K562 (cell line): ENCODE results near the gene RELL2. TPM values are rescaled to one million over a fixed set of nuclear protein-coding genes. Genes with fewer than 3 reads are reported as not detected.
A peak's percentile ranks its signal among the peaks of the same experiment; 100 is the strongest.

Experiments
- ATF3 ChIP-seq, 2 experiments: fragments of 450-650 bp in 1 of 2; sonication (generic) in 1 of 2; formaldehyde crosslinking in 1 of 2; IDR thresholded peaks in 1 of 2; conservative IDR thresholded peaks in 1 of 2; 2 replicates each; pipeline versions ENCODE4 v1.6.1 to v1.8.1; 2016 to 2023; ENCODE audit warnings: mild to moderate bottlenecking in 2 of 2, moderate library complexity in 2 of 2, inconsistent platforms in 1 of 2, missing genetic modification reagents in 1 of 2
- CREB1 ChIP-seq, 2 experiments: sonication (generic) in 1 of 2; formaldehyde crosslinking in 1 of 2; IDR thresholded peaks; 2 replicates each; pipeline versions ENCODE4 v1.6.1 to v1.8.0; 2012 to 2022; ENCODE audit warnings: inconsistent platforms in 1 of 2, mild to moderate bottlenecking in 1 of 2, missing genetic modification reagents in 1 of 2, moderate library complexity in 1 of 2
- FOXA3 ChIP-seq, 2 experiments: fragments of 450-650 bp in 1 of 2; sonication (generic) in 1 of 2; formaldehyde crosslinking; IDR thresholded peaks in 1 of 2; conservative IDR thresholded peaks in 1 of 2; 2 replicates each; pipeline versions ENCODE4 v1.4.0 to v1.8.0; 2020 to 2022; ENCODE audit warnings: mild to moderate bottlenecking in 2 of 2, missing genetic modification reagents in 1 of 2
- FOXP1 ChIP-seq: sonication (generic); formaldehyde crosslinking; IDR thresholded peaks from 2 replicates; pipeline ENCODE4 v1.8.0; 2022; ENCODE audit warnings: mild to moderate bottlenecking, missing genetic modification reagents
- NFE2L1 ChIP-seq: fragments of 450-650 bp; IDR thresholded peaks from 2 replicates; pipeline ENCODE4 v1.6.1; 2016; ENCODE audit warnings: missing genetic modification characterization, low read depth, mild to moderate bottlenecking, missing compliant biosample characterization, moderate library complexity, borderline replicate concordance
- OTX1 ChIP-seq: fragments of 450-650 bp; formaldehyde crosslinking; IDR thresholded peaks from 2 replicates; pipeline ENCODE4 v1.4.0; 2022; ENCODE audit warnings: mild to moderate bottlenecking
- PCBP1 ChIP-seq: fragments of 200-400 bp; formaldehyde crosslinking; IDR thresholded peaks from 2 replicates; pipeline ENCODE4 v1.6.1; 2018; ENCODE audit warnings: mild to moderate bottlenecking, low read depth, low read length; ENCODE audit not compliant: poor library complexity, severe bottlenecking
- POLR2AphosphoS2 ChIP-seq: IDR thresholded peaks from 2 replicates; pipeline ENCODE4 v1.6.1; 2012; ENCODE audit warnings: low read length, improper control_type of control experiment
- SNRNP70 ChIP-seq: fragments of 200-400 bp; formaldehyde crosslinking; optimal IDR thresholded peaks from 2 replicates; pipeline ENCODE3; 2017; ENCODE audit warnings: low read depth, low read length
- TFE3 ChIP-seq: fragments of 450-650 bp; formaldehyde crosslinking; IDR thresholded peaks from 2 replicates; pipeline ENCODE4 v1.4.0; 2020; ENCODE audit warnings: mild to moderate bottlenecking, mixed read lengths
- U2AF1 ChIP-seq: fragments of 200-400 bp; formaldehyde crosslinking; optimal IDR thresholded peaks from 2 replicates; pipeline ENCODE3; 2017; ENCODE audit warnings: mild to moderate bottlenecking, low read depth, low read length, moderate library complexity
- ZBTB40 ChIP-seq, 2 experiments: fragments of 450-650 bp in 1 of 2; sonication (generic) in 1 of 2; formaldehyde crosslinking in 1 of 2; IDR thresholded peaks; 2 replicates each; pipeline versions ENCODE4 v1.7.1 to v1.9.0; 2016 to 2022; ENCODE audit warnings: inconsistent platforms in 1 of 2, mild to moderate bottlenecking in 1 of 2, missing genetic modification reagents in 1 of 2
- ZNF165 ChIP-seq: fragments of 250-450 bp; sonication (Bioruptor Pico); IDR thresholded peaks from 2 replicates; pipeline ENCODE4 v1.4.0; 2020; ENCODE audit warnings: borderline replicate concordance
- ZNF780A ChIP-seq: fragments of 250-450 bp; sonication (Bioruptor Pico); IDR thresholded peaks from 2 replicates; pipeline ENCODE4 v1.5.0; 2021; ENCODE audit warnings: mild to moderate bottlenecking
- polyA plus RNA-seq, 8 experiments: library from polyadenylated mRNA; depleted of rRNA in 4 of 8; stranded (reverse) in 5 of 8; unstranded in 3 of 8; fragments of >200 nt; fragmentation: Nextera tagmentation in 2 of 8; fragmentation: Illumina TruSeq in 1 of 8; extraction: Ambion mirVana in 2 of 8; extraction: Trizol in 1 of 8; gene quantifications; 2 replicates each; pipeline versions ENCODE4 v1.2.1 to v1.2.3, GENCODE V29; 2011 to 2014; ENCODE audit warnings: inconsistent platforms in 1 of 8, missing spikeins in 1 of 8
- total RNA-seq, 7 experiments: library from RNA; depleted of rRNA in 6 of 7; stranded (reverse); fragments of >200 nt in 6 of 7; fragmentation: Illumina TruSeq in 2 of 7; extraction: Trizol in 2 of 7; gene quantifications; 2 replicates each; pipeline versions ENCODE4 v1.2.1 to v1.2.3, GENCODE V29; 2011 to 2021; ENCODE audit warnings: low replicate concordance in 1 of 7

RELL2 gene
- total and polyA plus RNA-seq, 9 of the 15 experiments (the other 6 are each of a cell fraction or from before 2014, with no cell fraction given), result 0.06 to 36.0 (median 14.3) TPM

- TF ChIP-seq TFE3 (no peak), NFE2L1 (no peak), CREB1 (IDR thresholded peaks at IDR 0.05) (no peak), CREB1 (CRISPR knock-in tag; IDR thresholded peaks at IDR 0.05) (no peak), ZNF165 (CRISPR knock-in tag) (no peak), POLR2AphosphoS2 (no peak), ATF3 (IDR thresholded peaks at IDR 0.05) (no peak; the same call in 1 of the 2 replicates), ATF3 (CRISPR knock-in tag; conservative IDR thresholded peaks at IDR 0.05) (no peak), ZNF780A (CRISPR knock-in tag) (no peak), PCBP1 (no peak), FOXP1 (CRISPR knock-in tag) (no peak), ZBTB40 (IDR thresholded peaks at IDR 0.05) (peak; percentile 87), ZBTB40 (CRISPR knock-in tag; IDR thresholded peaks at IDR 0.05) (no peak), U2AF1 (no peak), OTX1 (CRISPR knock-in tag) (0 out of 2 replicates have a peak, but pooled peaks have one; percentile 4), SNRNP70 (no peak), FOXA3 (CRISPR knock-in tag; conservative IDR thresholded peaks at IDR 0.05 in 1 of 2, IDR thresholded peaks at IDR 0.05 in 1 of 2) (no peak)
These were observed 18.6 kb upstream of the RELL2 start (continued) for GRCh38 chr5:141618030-141618803.
